GM21619 (cell line): Measurements from ENCODE around the gene FGF2.
"Not testable (repeated sequence)": the region's sequence is repeated elsewhere in the genome, so short reads cannot be mapped to it uniquely, and the experiment has no call there.

ENCODE experiments used
- ATAC-seq: cut with Tn5 transposase; IDR thresholded peaks from one replicate; pipeline ENCODE4 v1.9.1; 2021; ENCODE audit not compliant: unreplicated experiment

FGF2 gene

GRCh38 chr4:122921971-122922876, 95.6 kb downstream of the FGF2 start, which contains the start of gene NUDT6:
TSS of gene NUDT6 (minus strand) at chr4:122922597. CDS start at chr4:122922572, 25 bp downstream.
- peak; percentile 68 for ATAC-seq

GRCh38 chr4:122922877-122923511, 96.4 kb downstream of the FGF2 start:
- peak; percentile 96 for ATAC-seq

- ATAC-seq: no peak
Observed at GRCh38 chr4:122928930-122929329, 102.3 kb downstream of the FGF2 start.

- no peak for ATAC-seq
Observed at GRCh38 chr4:122930862-122931261, 104.2 kb downstream of the FGF2 start.

GRCh38 chr4:122932763-122933162, 106.1 kb downstream of the FGF2 start:
- no peak for ATAC-seq

GRCh38 chr4:122945136-122945535, 118.5 kb downstream of the FGF2 start:
- ATAC-seq: not testable (repeated sequence)

GRCh38 chr4:122946142-122946541, 119.5 kb downstream of the FGF2 start:
- no peak for ATAC-seq
